ENCODE results near the gene NAA60. TPM values are rescaled to one million over a fixed set of nuclear protein-coding genes. Genes with fewer than 3 reads are reported as not detected.
A peak's percentile ranks its signal among the peaks of the same experiment; 100 is the strongest.

Gene NAA60
- total RNA-seq, 1 experiment from 2014 or later: 39.4 TPM

DNA sequence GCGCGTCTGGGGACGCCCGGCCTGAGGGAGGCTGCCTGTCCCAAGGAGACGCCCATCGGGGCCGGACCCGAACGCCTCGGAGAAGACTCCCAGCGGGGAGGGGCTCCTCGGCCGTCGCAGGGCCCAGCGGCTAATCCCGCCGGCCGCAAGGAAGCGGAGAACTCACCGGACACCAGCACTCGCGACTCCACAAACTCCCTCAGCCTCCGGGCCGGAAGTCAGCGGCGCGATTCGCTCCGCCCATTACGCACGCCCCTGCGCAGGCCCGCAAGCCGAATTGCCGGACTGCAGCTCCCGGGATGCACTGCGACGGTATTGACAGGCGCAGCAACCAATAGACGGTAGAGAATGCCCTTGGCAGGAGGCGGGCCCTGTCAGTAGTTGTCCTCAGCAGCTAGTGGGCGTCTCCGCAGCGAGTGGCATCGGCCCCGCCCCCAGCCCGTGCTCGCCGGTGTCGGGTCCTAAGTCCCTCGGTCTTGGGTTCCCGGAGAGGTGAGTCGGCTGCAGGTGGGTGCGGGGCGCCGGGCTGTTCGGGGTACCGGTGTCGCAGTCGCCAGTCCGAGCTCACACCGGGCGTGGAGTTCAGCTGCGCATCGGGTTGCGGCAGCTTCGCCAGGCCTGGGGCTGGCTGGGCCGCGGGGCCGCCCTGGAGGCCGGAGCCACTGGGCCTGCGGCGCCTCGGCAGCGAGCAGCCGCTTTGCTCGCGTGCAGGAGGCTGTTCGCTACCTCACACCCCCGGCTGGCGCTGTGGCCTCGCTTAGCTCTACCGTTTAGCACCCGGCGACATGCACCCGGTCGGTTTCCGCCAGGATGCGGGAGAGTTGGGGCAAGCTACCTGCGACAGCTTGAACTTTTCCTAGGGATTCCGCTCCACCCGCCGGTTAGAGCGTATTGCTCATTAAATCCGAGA is 42.4 kb upstream of the NAA60 start, which contains the start of the genes ZNF174 and ZSCAN32:
ZNF174 (plus strand) TSS at position 437 of the 910 bp plus-strand sequence. CDS start 790 bp downstream, outside the sequence.
ZSCAN32 (minus strand) TSS at position 226 of the 910 bp plus-strand sequence. CDS start 3,447 bp downstream, outside the sequence.
- POLR2A ChIA-PET (ENCODE audit: low non-redundant PET): interaction anchor here (0.6 kb wide), 1 partner anchor 250 kb away, joined by 3 read pairs; no protein-coding TSS in a partner anchor
- intact Hi-C loops (cut with micrococcal nuclease; ENCODE audit: unreplicated experiment): no loop called here
- peaks cover 45% of the 10 kb centered on the region for H3K36me3 ChIP-seq (ENCODE audit: insufficient read depth, low read length, poor library complexity, severe bottlenecking)
- peak within 1 kb of the TSS; percentile 75 for H3K4me3 ChIP-seq (ENCODE audit: low read depth, low read length, poor library complexity, severe bottlenecking)
- DNase-seq (ENCODE audit: low spot score): peak; percentile 99
- H3K4me1 ChIP-seq (ENCODE audit: insufficient read depth, low read length, poor library complexity, severe bottlenecking): no peaks in the 10 kb centered on the region
- H3K9me3 ChIP-seq (ENCODE audit: low read depth, low read length, poor library complexity, severe bottlenecking): peaks cover 41% of the 10 kb centered on the region
- BruUV-seq (replicated peaks): TSS peak; percentile 51
- no peaks in the 10 kb centered on the region for H3K27me3 ChIP-seq (replicated peaks; ENCODE audit: insufficient read depth, low read depth, low read length, poor library complexity)
- CTCF ChIA-PET: no interaction called here
- TF ChIP-seq, protein P1, sequence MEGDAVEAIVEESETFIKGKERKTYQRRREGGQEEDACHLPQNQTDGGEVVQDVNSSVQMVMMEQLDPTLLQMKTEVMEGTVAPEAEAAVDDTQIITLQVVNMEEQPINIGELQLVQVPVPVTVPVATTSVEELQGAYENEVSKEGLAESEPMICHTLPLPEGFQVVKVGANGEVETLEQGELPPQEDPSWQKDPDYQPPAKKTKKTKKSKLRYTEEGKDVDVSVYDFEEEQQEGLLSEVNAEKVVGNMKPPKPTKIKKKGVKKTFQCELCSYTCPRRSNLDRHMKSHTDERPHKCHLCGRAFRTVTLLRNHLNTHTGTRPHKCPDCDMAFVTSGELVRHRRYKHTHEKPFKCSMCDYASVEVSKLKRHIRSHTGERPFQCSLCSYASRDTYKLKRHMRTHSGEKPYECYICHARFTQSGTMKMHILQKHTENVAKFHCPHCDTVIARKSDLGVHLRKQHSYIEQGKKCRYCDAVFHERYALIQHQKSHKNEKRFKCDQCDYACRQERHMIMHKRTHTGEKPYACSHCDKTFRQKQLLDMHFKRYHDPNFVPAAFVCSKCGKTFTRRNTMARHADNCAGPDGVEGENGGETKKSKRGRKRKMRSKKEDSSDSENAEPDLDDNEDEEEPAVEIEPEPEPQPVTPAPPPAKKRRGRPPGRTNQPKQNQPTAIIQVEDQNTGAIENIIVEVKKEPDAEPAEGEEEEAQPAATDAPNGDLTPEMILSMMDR (conservative IDR thresholded peaks at IDR 0.05; ENCODE audit: low read depth, low read length): no peak
- TF ChIP-seq EZH2 (IDR thresholded peaks at IDR 0.05; ENCODE audit: borderline replicate concordance, low read depth, low read length, poor library complexity, severe bottlenecking): no peak
- peak within 1 kb of the TSS; percentile 76 for H3K27ac ChIP-seq (ENCODE audit: low read depth, low read length, poor library complexity, severe bottlenecking)

DNA sequence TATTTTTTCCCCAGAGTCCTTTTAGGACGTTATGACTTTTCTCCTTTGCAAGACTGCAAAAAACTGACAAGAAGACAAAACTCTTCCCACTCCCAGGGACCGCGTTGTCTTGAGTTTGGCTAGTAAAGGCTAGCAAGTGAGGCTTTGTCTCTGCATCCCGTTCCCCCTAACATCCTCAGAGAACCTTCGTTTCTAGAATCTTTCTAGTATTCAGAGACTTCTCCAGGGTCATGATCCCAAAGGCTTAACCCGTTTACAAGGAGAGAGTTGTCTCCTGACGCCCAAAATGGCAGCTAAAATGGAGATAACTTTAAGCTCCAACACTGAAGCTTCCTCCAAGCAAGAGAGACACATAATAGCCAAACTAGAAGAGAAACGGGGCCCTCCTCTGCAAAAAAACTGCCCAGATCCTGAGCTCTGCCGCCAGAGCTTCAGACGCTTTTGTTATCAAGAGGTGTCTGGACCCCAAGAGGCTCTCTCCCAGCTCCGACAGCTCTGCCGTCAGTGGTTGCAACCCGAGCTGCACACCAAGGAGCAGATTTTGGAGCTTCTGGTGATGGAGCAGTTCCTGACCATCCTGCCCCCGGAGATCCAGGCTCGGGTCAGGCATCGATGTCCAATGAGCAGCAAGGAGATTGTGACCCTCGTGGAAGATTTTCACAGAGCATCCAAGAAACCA is 41.6 kb upstream of the NAA60 start:
- peak overlapping the region; percentile 76 for H3K27ac ChIP-seq (ENCODE audit: low read depth, low read length, poor library complexity, severe bottlenecking)
- no peaks in the 10 kb centered on the region for H3K27me3 ChIP-seq (replicated peaks; ENCODE audit: insufficient read depth, low read depth, low read length, poor library complexity)
- H3K36me3 ChIP-seq (ENCODE audit: insufficient read depth, low read length, poor library complexity, severe bottlenecking): peaks cover 39% of the 10 kb centered on the region
- TF ChIP-seq, protein P1 (conservative IDR thresholded peaks at IDR 0.05; ENCODE audit: low read depth, low read length): no peak
- TF ChIP-seq EZH2 (IDR thresholded peaks at IDR 0.05; ENCODE audit: borderline replicate concordance, low read depth, low read length, poor library complexity, severe bottlenecking): no peak
- no TSS peak for BruUV-seq (replicated peaks)
- POLR2A ChIA-PET (ENCODE audit: low non-redundant PET): no interaction called here
- peaks cover 50% of the 10 kb centered on the region for H3K9me3 ChIP-seq (ENCODE audit: low read depth, low read length, poor library complexity, severe bottlenecking)
- H3K4me3 ChIP-seq (ENCODE audit: low read depth, low read length, poor library complexity, severe bottlenecking): peak overlapping the region; percentile 75
- H3K4me1 ChIP-seq (ENCODE audit: insufficient read depth, low read length, poor library complexity, severe bottlenecking): no peaks in the 10 kb centered on the region
- intact Hi-C loops (cut with micrococcal nuclease; ENCODE audit: unreplicated experiment): no loop called here
- CTCF ChIA-PET: no interaction called here
- DNase-seq (ENCODE audit: low spot score): peak; percentile 34

DNA sequence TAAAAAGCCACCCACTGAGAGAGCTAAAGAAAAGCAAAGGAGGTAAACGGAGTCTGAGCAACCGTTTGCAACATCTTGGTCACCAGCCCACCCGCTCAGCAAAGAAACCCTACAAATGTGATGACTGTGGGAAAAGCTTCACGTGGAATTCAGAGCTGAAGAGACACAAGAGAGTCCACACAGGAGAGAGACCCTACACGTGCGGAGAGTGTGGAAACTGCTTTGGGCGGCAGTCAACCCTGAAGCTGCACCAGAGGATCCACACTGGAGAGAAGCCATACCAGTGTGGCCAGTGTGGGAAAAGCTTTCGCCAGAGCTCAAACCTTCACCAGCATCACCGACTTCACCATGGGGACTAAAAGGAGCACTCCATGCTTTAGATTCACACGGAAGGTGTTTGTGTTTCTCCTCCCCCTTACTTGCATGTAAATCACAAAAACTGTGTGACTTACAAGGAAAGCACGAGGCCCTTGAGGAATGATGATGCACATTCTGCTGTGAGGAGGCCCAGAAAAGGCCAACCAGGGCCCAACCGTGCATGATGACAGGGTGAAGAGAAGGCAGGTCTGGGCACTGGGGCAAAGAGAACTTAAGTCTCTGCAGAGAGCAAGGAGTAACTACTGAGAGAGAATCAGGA is 34.8 kb upstream of the NAA60 start:
- Histone ChIP-seq H3K27me3 (replicated peaks; ENCODE audit: insufficient read depth, low read depth, low read length, poor library complexity) (no peaks in the 10 kb centered on the region), H3K9me3 (ENCODE audit: low read depth, low read length, poor library complexity, severe bottlenecking) (peaks cover 89% of the 10 kb centered on the region), H3K4me1 (ENCODE audit: insufficient read depth, low read length, poor library complexity, severe bottlenecking) (no peaks in the 10 kb centered on the region), H3K4me3 (ENCODE audit: low read depth, low read length, poor library complexity, severe bottlenecking) (no peak overlapping the region), H3K27ac (ENCODE audit: low read depth, low read length, poor library complexity, severe bottlenecking) (no peak overlapping the region), H3K36me3 (ENCODE audit: insufficient read depth, low read length, poor library complexity, severe bottlenecking) (peaks cover 35% of the 10 kb centered on the region)
- DNase-seq (ENCODE audit: low spot score): no peak
- TF ChIP-seq, protein P1 (conservative IDR thresholded peaks at IDR 0.05; ENCODE audit: low read depth, low read length): no peak
- TF ChIP-seq EZH2 (IDR thresholded peaks at IDR 0.05; ENCODE audit: borderline replicate concordance, low read depth, low read length, poor library complexity, severe bottlenecking): no peak
- ChIA-PET POLR2A (ENCODE audit: low non-redundant PET) (no interaction called here), CTCF (no interaction called here)
- intact Hi-C loops (cut with micrococcal nuclease; ENCODE audit: unreplicated experiment): no loop called here
- no TSS peak for BruUV-seq (replicated peaks)
